ENCODE data around the gene DNM3. TPM values are rescaled to one million over a fixed set of nuclear protein-coding genes. Genes with fewer than 3 reads are reported as not detected.

DNM3 gene
- total and polyA plus RNA-seq, 9 of the 15 experiments (the other 6 are each of a cell fraction or from before 2014, with no cell fraction given): 0.08 to 0.36 (median 0.22) TPM; not detected in 1

GRCh38 chr1:172090511-172090817 lies 249.2 kb downstream of the DNM3 start (continued):
- no peak for TF ChIP-seq SMAD4 (CRISPR knock-in tag; conservative IDR thresholded peaks at IDR 0.05)
- no peak for TF ChIP-seq RREB1 (CRISPR knock-in tag; IDR thresholded peaks at IDR 0.05)
- no peak for TF ChIP-seq CTCF (IDR thresholded peaks at IDR 0.05 in 2 of 3, conservative IDR thresholded peaks at IDR 0.05 in 1 of 3; ENCODE audit: insufficient read depth in 2 of 3, low read depth in 1 of 3, low read length in 3 of 3)
- TF ChIP-seq MECOM (CRISPR knock-in tag; IDR thresholded peaks at IDR 0.05): no peak
- TF ChIP-seq HNRNPH1 (optimal IDR thresholded peaks at IDR 0.05; ENCODE audit: low read depth, low read length): no peak
